Kidney (tissue), 14 donors: ENCODE results near the gene TNXB. TPM values are rescaled to one million over a fixed set of nuclear protein-coding genes. Genes with fewer than 3 reads are reported as not detected.
"Not testable (repeated sequence)": the region's sequence is repeated elsewhere in the genome, so short reads cannot be mapped to it uniquely, and the experiment has no call there.

Source experiments
- DNase-seq, 5 donors: peaks; one replicate each; pipeline ENCODE4 v3.0.0-alpha.2; 2013 to 2020
- FAIRE-seq: peaks from 2 replicates; lab custom pipeline; 2012; peaks lifted over from hg19 to GRCh38; lab: Jason Lieb, UNC
- H3K27ac ChIP-seq, 2 donors: one replicate each; pipeline ENCODE4 v1.7.0; 2013; ENCODE audit warnings: low read depth in 2 of 2, low read length in 2 of 2, inconsistent platforms in 1 of 2
- H3K27me3 ChIP-seq: one replicate; pipeline ENCODE4 v1.7.1; 2013; ENCODE audit warnings: low read length, inconsistent platforms; ENCODE audit not compliant: control insufficient read depth, insufficient read depth
- H3K36me3 ChIP-seq, 3 donors: one replicate each; pipeline versions ENCODE4 v1.7.0 to v1.7.1; 2013; ENCODE audit warnings: low read length in 3 of 3, control low read depth in 1 of 3, inconsistent platforms in 1 of 3; ENCODE audit not compliant: insufficient read depth in 3 of 3, control insufficient read depth in 2 of 3
- H3K4me1 ChIP-seq, 3 donors: one replicate each; pipeline versions ENCODE4 v1.7.0 to v1.7.1; 2013; ENCODE audit warnings: low read length in 3 of 3, inconsistent platforms in 1 of 3, low read depth in 1 of 3; ENCODE audit not compliant: control insufficient read depth in 2 of 3, insufficient read depth in 2 of 3
- H3K4me3 ChIP-seq, 3 donors: one replicate each; pipeline versions ENCODE4 v1.7.0 to v1.8.1; 2013; ENCODE audit warnings: low read length in 3 of 3, control low read depth in 1 of 3, inconsistent platforms in 1 of 3
- H3K9ac ChIP-seq, 3 donors: one replicate each; pipeline versions ENCODE4 v1.7.0 to v1.7.1; 2013; ENCODE audit warnings: low read length in 3 of 3, control low read depth in 1 of 3, inconsistent platforms in 1 of 3
- H3K9me3 ChIP-seq, 3 donors: one replicate each; pipeline versions ENCODE4 v1.7.0 to v1.7.1; 2013; ENCODE audit warnings: low read length in 3 of 3, control low read depth in 1 of 3, inconsistent platforms in 1 of 3; ENCODE audit not compliant: control insufficient read depth in 2 of 3, insufficient read depth in 1 of 3
- CTCF ChIP-seq: IDR thresholded peaks from 3 replicates; pipeline ENCODE4 v1.5.1; 2012; ENCODE audit warnings: mild to moderate bottlenecking, moderate library complexity, borderline replicate concordance; ENCODE audit not compliant: insufficient read depth; ENCODE audit errors: extremely low read depth
- intact Hi-C: fragments of 100-400 bp; cut with DNase I; formaldehyde crosslinking; loops from one replicate; pipeline ENCODE4 v1.11.1; 2022
- polyA plus RNA-seq: library from polyadenylated mRNA; stranded (reverse); fragments of 350-450 nt; fragmentation: Illumina TruSeq; extraction: RNeasy Lipid Tissue Mini Kit (QIAGEN cat#74804); gene quantifications from one replicate; pipeline ENCODE4 v1.2.3, GENCODE V29; 2014; ENCODE audit warnings: low read depth, low replicate concordance; ENCODE audit not compliant: insufficient read depth
- total RNA-seq: library from RNA; stranded (reverse); fragmentation: NEBNext Ultra II Directional; extraction: Animal tissue kit (Norgen Biotek cat#: 25700); gene quantifications from one replicate; pipeline ENCODE4 v1.2.1, GENCODE V29; 2021
- donor health status: control.
- donor health status: control.
- donor health status: control.
- donor health status: control.
- donor health status: control.
- donor health status: DM: yes; HTN: yes; CAD: no.
- donor health status: Normal renal cell carcinoma (clear cell type).

The TNXB gene
- total and polyA plus RNA-seq, 2 donors from 2014 or later: 13.3 to 88.2 TPM

- peak overlapping the region in 1 of 3 donors; percentile 57 for H3K4me3 ChIP-seq
- peak overlapping the region; percentile 40 to 63 for H3K27ac ChIP-seq
- peaks cover 0 to 17% (median 6%) of the 10 kb centered on the region in 3 donors for H3K4me1 ChIP-seq
- H3K9ac ChIP-seq: peak overlapping the region in 1 of 3 donors; percentile 60
- no peaks in the 10 kb centered on the region for H3K9me3 ChIP-seq
- no peaks in the 10 kb centered on the region for H3K27me3 ChIP-seq
- intact Hi-C loops: no loop called here
- FAIRE-seq: no peak
- no peak for TF ChIP-seq CTCF
- peak in 2 of 5 donors; percentile 71 to 89 for DNase-seq
- H3K36me3 ChIP-seq: no peaks in the 10 kb centered on the region
Measured at GRCh38 chr6:32108094-32108627, 977 bp downstream of the TNXB start.

- intact Hi-C loops: no loop called here
- Histone ChIP-seq H3K36me3 (no peaks in the 10 kb centered on the region), H3K9me3 (no peaks in the 10 kb centered on the region), H3K9ac (peak overlapping the region in 1 of 3 donors; percentile 62), H3K4me3 (peak overlapping the region in 1 of 3 donors; percentile 25), H3K4me1 (peaks cover 0 to 16% (median 6%) of the 10 kb centered on the region in 3 donors), H3K27me3 (no peaks in the 10 kb centered on the region), H3K27ac (peak overlapping the region; percentile 40 to 63)
- no peak for TF ChIP-seq CTCF
- no peak for DNase-seq
- no peak for FAIRE-seq
Measured at GRCh38 chr6:32107406-32107805, 1.7 kb downstream of the TNXB start.

GRCh38 chr6:32105433-32105832 is 3.7 kb downstream of the TNXB start:
- no peak overlapping the region for H3K4me3 ChIP-seq
- H3K36me3 ChIP-seq: no peaks in the 10 kb centered on the region
- H3K27ac ChIP-seq: no peak overlapping the region
- peaks cover 0 to 12% (median 6%) of the 10 kb centered on the region in 3 donors for H3K4me1 ChIP-seq
- no peak for FAIRE-seq
- no peak for TF ChIP-seq CTCF
- H3K9ac ChIP-seq: no peak overlapping the region
- intact Hi-C loops: no loop called here
- H3K9me3 ChIP-seq: no peaks in the 10 kb centered on the region
- no peaks in the 10 kb centered on the region for H3K27me3 ChIP-seq
- no peak for DNase-seq

GRCh38 chr6:32102255-32102654 is 6.9 kb downstream of the TNXB start:
- intact Hi-C loops: no loop called here

GRCh38 chr6:32100251-32100650 is 8.9 kb downstream of the TNXB start:
- FAIRE-seq: not testable (repeated sequence)

More at GRCh38 chr6:32102255-32102654, 6.9 kb downstream of the TNXB start:
- TF ChIP-seq CTCF: no peak
- DNase-seq: no peak
- Histone ChIP-seq H3K27ac (no peak overlapping the region), H3K36me3 (no peaks in the 10 kb centered on the region), H3K9me3 (no peaks in the 10 kb centered on the region), H3K4me1 (peaks cover 0 to 5% (median 0%) of the 10 kb centered on the region in 3 donors), H3K9ac (no peak overlapping the region), H3K27me3 (no peaks in the 10 kb centered on the region), H3K4me3 (no peak overlapping the region)
- FAIRE-seq: no peak

More at GRCh38 chr6:32100251-32100650, 8.9 kb downstream of the TNXB start:
- H3K4me1 ChIP-seq, H3K27ac ChIP-seq, intact Hi-C loops, H3K4me3 ChIP-seq, H3K9me3 ChIP-seq, H3K9ac ChIP-seq, H3K36me3 ChIP-seq, DNase-seq, H3K27me3 ChIP-seq: not testable (repeated sequence)
